ENCODE data around the gene RHOV. TPM values are rescaled to one million over a fixed set of nuclear protein-coding genes. Genes with fewer than 3 reads are reported as not detected.

Gene RHOV
- total RNA-seq, 1 donor from 2014 or later = 0.12 TPM

- peak; percentile 88 for DNase-seq (ENCODE audit: low spot score)
- H3K4me1 Mint-ChIP-seq (ENCODE audit: low read depth) = peaks cover 15% of the 10 kb centered on the region
- no peak overlapping the region for H3K27ac Mint-ChIP-seq (ENCODE audit: unreplicated experiment)
- H3K36me3 Mint-ChIP-seq (ENCODE audit: low read depth) = no peaks in the 10 kb centered on the region
- peak; percentile 84 for TF ChIP-seq CTCF (IDR thresholded peaks at IDR 0.05)
- no peak overlapping the region for H3K4me3 Mint-ChIP-seq (ENCODE audit: unreplicated experiment)
- peaks cover 5% of the 10 kb centered on the region for H3K27me3 Mint-ChIP-seq (ENCODE audit: low read depth)
- H3K9me3 Mint-ChIP-seq (ENCODE audit: low read depth) = no peaks in the 10 kb centered on the region
Measured at GRCh38 chr15:40859206-40859851, 14.7 kb downstream of the RHOV start.

GRCh38 chr15:40858706-40859105 lies 15.3 kb downstream of the RHOV start:
- peaks cover 11% of the 10 kb centered on the region for H3K4me1 Mint-ChIP-seq (ENCODE audit: low read depth)
- no peak for TF ChIP-seq CTCF (IDR thresholded peaks at IDR 0.05)
- no peak overlapping the region for H3K4me3 Mint-ChIP-seq (ENCODE audit: unreplicated experiment)
- H3K9me3 Mint-ChIP-seq (ENCODE audit: low read depth) = no peaks in the 10 kb centered on the region
- DNase-seq (ENCODE audit: low spot score) = peak; percentile 35
- H3K27ac Mint-ChIP-seq (ENCODE audit: unreplicated experiment) = no peak overlapping the region
- H3K27me3 Mint-ChIP-seq (ENCODE audit: low read depth) = peaks cover 5% of the 10 kb centered on the region
- no peaks in the 10 kb centered on the region for H3K36me3 Mint-ChIP-seq (ENCODE audit: low read depth)

- Mint-ChIP-seq H3K36me3 (ENCODE audit: low read depth) (no peaks in the 10 kb centered on the region), H3K27ac (ENCODE audit: unreplicated experiment) (no peak overlapping the region), H3K27me3 (ENCODE audit: low read depth) (peaks cover 5% of the 10 kb centered on the region), H3K4me1 (ENCODE audit: low read depth) (peaks cover 11% of the 10 kb centered on the region), H3K9me3 (ENCODE audit: low read depth) (no peaks in the 10 kb centered on the region), H3K4me3 (ENCODE audit: unreplicated experiment) (no peak overlapping the region)
- peak; percentile 92 for TF ChIP-seq CTCF (IDR thresholded peaks at IDR 0.05)
- DNase-seq (ENCODE audit: low spot score) = peak; percentile 80
Measured at GRCh38 chr15:40857601-40858341, 16.3 kb downstream of the RHOV start.

- Mint-ChIP-seq H3K4me1 (ENCODE audit: low read depth) (peaks cover 11% of the 10 kb centered on the region), H3K27me3 (ENCODE audit: low read depth) (peaks cover 5% of the 10 kb centered on the region), H3K27ac (ENCODE audit: unreplicated experiment) (no peak overlapping the region), H3K4me3 (ENCODE audit: unreplicated experiment) (no peak overlapping the region), H3K9me3 (ENCODE audit: low read depth) (no peaks in the 10 kb centered on the region), H3K36me3 (ENCODE audit: low read depth) (no peaks in the 10 kb centered on the region)
- DNase-seq (ENCODE audit: low spot score) = peak; percentile 76
- no peak for TF ChIP-seq CTCF (IDR thresholded peaks at IDR 0.05)
Measured at GRCh38 chr15:40856746-40857145, 17.3 kb downstream of the RHOV start.

GRCh38 chr15:40855706-40856234 lies 18.3 kb downstream of the RHOV start:
- Mint-ChIP-seq H3K9me3 (ENCODE audit: low read depth) (no peaks in the 10 kb centered on the region), H3K36me3 (ENCODE audit: low read depth) (no peaks in the 10 kb centered on the region), H3K4me3 (ENCODE audit: unreplicated experiment) (no peak overlapping the region), H3K27ac (ENCODE audit: unreplicated experiment) (no peak overlapping the region), H3K4me1 (ENCODE audit: low read depth) (peaks cover 11% of the 10 kb centered on the region), H3K27me3 (ENCODE audit: low read depth) (peaks cover 5% of the 10 kb centered on the region)
- DNase-seq (ENCODE audit: low spot score) = peak; percentile 75
- no peak for TF ChIP-seq CTCF (IDR thresholded peaks at IDR 0.05)

All from chondrocyte (in vitro differentiated cells).